ENCODE results near the gene FRY. TPM values are rescaled to one million over a fixed set of nuclear protein-coding genes. Genes with fewer than 3 reads are reported as not detected.

Gene FRY
- total and polyA plus RNA-seq, 4 donors: 6.2 to 31.2 (median 12.7) TPM

- 97% methylated on average over 2 of the region's 2 CpGs for WGBS
- Histone ChIP-seq H3K27ac (ENCODE audit: low read depth in 1 of 2, low read length in 2 of 2) (no peak overlapping the region), H3K27me3 (ENCODE audit: control insufficient read depth in 4 of 4, insufficient read depth in 4 of 4, low read length in 3 of 4) (no peaks in the 10 kb centered on the region), H3K4me3 (ENCODE audit: low read depth in 1 of 3, low read length in 3 of 3) (no peak overlapping the region), H3K9ac (ENCODE audit: low read depth in 1 of 2, low read length in 2 of 2) (no peak overlapping the region), H3K9me3 (ENCODE audit: control insufficient read depth in 4 of 4, low read length in 3 of 4) (no peaks in the 10 kb centered on the region), H3K4me1 (ENCODE audit: control insufficient read depth in 4 of 4, insufficient read depth in 4 of 4, low read length in 3 of 4) (peaks cover 0 to 3% (median 1%) of the 10 kb centered on the region in 4 donors), H3K36me3 (ENCODE audit: control insufficient read depth in 4 of 4, insufficient read depth in 3 of 4, low read depth in 1 of 4, low read length in 3 of 4) (no peaks in the 10 kb centered on the region)
- TF ChIP-seq FOXA1 (IDR thresholded peaks at IDR 0.05) (no peak), HNF4A (conservative IDR thresholded peaks at IDR 0.05) (no peak), CTCF (IDR thresholded peaks at IDR 0.05; ENCODE audit: low read depth, low read length, missing input control) (no peak), RXRA (IDR thresholded peaks at IDR 0.05) (no peak), FOXA2 (IDR thresholded peaks at IDR 0.05) (no peak), JUND (IDR thresholded peaks at IDR 0.05) (no peak), ZBTB33 (IDR thresholded peaks at IDR 0.05) (no peak), GABPA (IDR thresholded peaks at IDR 0.05 in 1 of 2, conservative IDR thresholded peaks at IDR 0.05 in 1 of 2) (no peak), SP1 (IDR thresholded peaks at IDR 0.05) (no peak), ATF3 (IDR thresholded peaks at IDR 0.05) (no peak), EGR1 (IDR thresholded peaks at IDR 0.05; ENCODE audit: low read depth in 2 of 2) (no peak), REST (IDR thresholded peaks at IDR 0.05) (no peak), MAX (IDR thresholded peaks at IDR 0.05) (no peak), RAD21 (IDR thresholded peaks at IDR 0.05) (no peak), HNF4G (IDR thresholded peaks at IDR 0.05) (no peak), TAF1 (conservative IDR thresholded peaks at IDR 0.05) (no peak)
- DNase-seq (ENCODE audit: low spot score): no peak
Measured at GRCh38 chr13:32025730-32026129, 5.8 kb upstream of the FRY start.

GRCh38 chr13:32026623-32027022 lies 5.0 kb upstream of the FRY start:
- TF ChIP-seq GABPA (IDR thresholded peaks at IDR 0.05 in 1 of 2, conservative IDR thresholded peaks at IDR 0.05 in 1 of 2) (no peak), HNF4G (IDR thresholded peaks at IDR 0.05) (no peak), TAF1 (conservative IDR thresholded peaks at IDR 0.05) (no peak), FOXA2 (IDR thresholded peaks at IDR 0.05) (no peak), ATF3 (IDR thresholded peaks at IDR 0.05) (no peak), REST (IDR thresholded peaks at IDR 0.05) (no peak), RAD21 (IDR thresholded peaks at IDR 0.05) (no peak)
- Histone ChIP-seq H3K9me3 (ENCODE audit: control insufficient read depth in 4 of 4, low read length in 3 of 4) (no peaks in the 10 kb centered on the region), H3K36me3 (ENCODE audit: control insufficient read depth in 4 of 4, insufficient read depth in 3 of 4, low read depth in 1 of 4, low read length in 3 of 4) (no peaks in the 10 kb centered on the region), H3K9ac (ENCODE audit: low read depth in 1 of 2, low read length in 2 of 2) (no peak overlapping the region), H3K4me3 (ENCODE audit: low read depth in 1 of 3, low read length in 3 of 3) (no peak overlapping the region), H3K27ac (ENCODE audit: low read depth in 1 of 2, low read length in 2 of 2) (no peak overlapping the region), H3K27me3 (ENCODE audit: control insufficient read depth in 4 of 4, insufficient read depth in 4 of 4, low read length in 3 of 4) (no peaks in the 10 kb centered on the region), H3K4me1 (ENCODE audit: control insufficient read depth in 4 of 4, insufficient read depth in 4 of 4, low read length in 3 of 4) (peaks cover 0 to 11% (median 7%) of the 10 kb centered on the region in 4 donors)
- DNase-seq (ENCODE audit: low spot score): no peak
- 83% methylated on average over 3 of the region's 3 CpGs for WGBS
